WERI-Rb-1 (cell line): ENCODE data around the gene PYGB.
"Not testable (repeated sequence)": the region's sequence is repeated elsewhere in the genome, so short reads cannot be mapped to it uniquely, and the experiment has no call there.

ENCODE experiments used
- DNase-seq: peaks from one replicate; pipeline ENCODE4 v3.0.0-alpha.2; 2020
- H3K27ac ChIP-seq: fragments of 250-450 bp; sonication (Bioruptor Pico); 2 replicates; pipeline ENCODE4 v1.5.1; 2020; ENCODE audit warnings: mild to moderate bottlenecking, moderate library complexity
- H3K27me3 ChIP-seq: fragments of 250-450 bp; sonication (Bioruptor Pico); 2 replicates; pipeline ENCODE4 v1.5.1; 2021; ENCODE audit warnings: mild to moderate bottlenecking, low read depth, moderate library complexity; ENCODE audit not compliant: insufficient read depth, severe bottlenecking
- H3K36me3 ChIP-seq: fragments of 250-450 bp; sonication (Bioruptor Pico); 2 replicates; pipeline ENCODE4 v1.5.1; 2020; ENCODE audit warnings: mild to moderate bottlenecking, moderate library complexity
- H3K4me3 ChIP-seq: 2 replicates; pipeline ENCODE4 v1.5.1; 2011; ENCODE audit warnings: low read depth, mild to moderate bottlenecking, control low read depth, low read length
- H3K9me3 ChIP-seq: fragments of 250-450 bp; sonication (Bioruptor Pico); 2 replicates; pipeline ENCODE4 v1.5.1; 2021; ENCODE audit warnings: mild to moderate bottlenecking, moderate library complexity; ENCODE audit not compliant: severe bottlenecking
- TF ChIP-seq, protein P1 (sequence below): IDR thresholded peaks from 2 replicates; pipeline ENCODE4 v1.5.1; 2011; ENCODE audit warnings: low read depth, mild to moderate bottlenecking, control low read depth, inconsistent platforms, low read length

Gene PYGB

DNA sequence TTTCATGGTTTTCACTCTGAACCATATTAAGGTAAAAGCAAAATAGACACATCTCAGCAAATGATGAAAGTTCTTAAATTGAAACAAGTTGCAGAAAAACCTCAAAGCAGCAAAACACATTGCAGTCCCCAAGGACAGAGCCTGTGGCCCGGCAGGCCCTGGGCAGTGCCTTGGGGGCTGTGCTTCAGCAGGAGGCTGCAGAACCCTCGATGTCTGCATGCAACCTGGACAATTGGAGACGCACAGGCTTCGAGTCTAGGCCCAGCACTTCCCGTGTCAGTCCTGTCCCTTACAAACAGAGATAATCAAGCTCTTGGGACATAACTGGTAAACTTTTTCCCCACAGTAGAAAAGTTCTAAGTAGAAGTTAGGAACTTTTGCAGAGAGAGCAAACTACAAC, 9.2 kb downstream of the PYGB start:
- TF ChIP-seq, protein P1, sequence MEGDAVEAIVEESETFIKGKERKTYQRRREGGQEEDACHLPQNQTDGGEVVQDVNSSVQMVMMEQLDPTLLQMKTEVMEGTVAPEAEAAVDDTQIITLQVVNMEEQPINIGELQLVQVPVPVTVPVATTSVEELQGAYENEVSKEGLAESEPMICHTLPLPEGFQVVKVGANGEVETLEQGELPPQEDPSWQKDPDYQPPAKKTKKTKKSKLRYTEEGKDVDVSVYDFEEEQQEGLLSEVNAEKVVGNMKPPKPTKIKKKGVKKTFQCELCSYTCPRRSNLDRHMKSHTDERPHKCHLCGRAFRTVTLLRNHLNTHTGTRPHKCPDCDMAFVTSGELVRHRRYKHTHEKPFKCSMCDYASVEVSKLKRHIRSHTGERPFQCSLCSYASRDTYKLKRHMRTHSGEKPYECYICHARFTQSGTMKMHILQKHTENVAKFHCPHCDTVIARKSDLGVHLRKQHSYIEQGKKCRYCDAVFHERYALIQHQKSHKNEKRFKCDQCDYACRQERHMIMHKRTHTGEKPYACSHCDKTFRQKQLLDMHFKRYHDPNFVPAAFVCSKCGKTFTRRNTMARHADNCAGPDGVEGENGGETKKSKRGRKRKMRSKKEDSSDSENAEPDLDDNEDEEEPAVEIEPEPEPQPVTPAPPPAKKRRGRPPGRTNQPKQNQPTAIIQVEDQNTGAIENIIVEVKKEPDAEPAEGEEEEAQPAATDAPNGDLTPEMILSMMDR: no peak
- H3K36me3 ChIP-seq: peaks cover 75% of the 10 kb centered on the region
- H3K27me3 ChIP-seq: no peaks in the 10 kb centered on the region
- no peak overlapping the region for H3K4me3 ChIP-seq
- no peaks in the 10 kb centered on the region for H3K9me3 ChIP-seq
- H3K27ac ChIP-seq: no peak overlapping the region
- peak; percentile 1 for DNase-seq

DNA sequence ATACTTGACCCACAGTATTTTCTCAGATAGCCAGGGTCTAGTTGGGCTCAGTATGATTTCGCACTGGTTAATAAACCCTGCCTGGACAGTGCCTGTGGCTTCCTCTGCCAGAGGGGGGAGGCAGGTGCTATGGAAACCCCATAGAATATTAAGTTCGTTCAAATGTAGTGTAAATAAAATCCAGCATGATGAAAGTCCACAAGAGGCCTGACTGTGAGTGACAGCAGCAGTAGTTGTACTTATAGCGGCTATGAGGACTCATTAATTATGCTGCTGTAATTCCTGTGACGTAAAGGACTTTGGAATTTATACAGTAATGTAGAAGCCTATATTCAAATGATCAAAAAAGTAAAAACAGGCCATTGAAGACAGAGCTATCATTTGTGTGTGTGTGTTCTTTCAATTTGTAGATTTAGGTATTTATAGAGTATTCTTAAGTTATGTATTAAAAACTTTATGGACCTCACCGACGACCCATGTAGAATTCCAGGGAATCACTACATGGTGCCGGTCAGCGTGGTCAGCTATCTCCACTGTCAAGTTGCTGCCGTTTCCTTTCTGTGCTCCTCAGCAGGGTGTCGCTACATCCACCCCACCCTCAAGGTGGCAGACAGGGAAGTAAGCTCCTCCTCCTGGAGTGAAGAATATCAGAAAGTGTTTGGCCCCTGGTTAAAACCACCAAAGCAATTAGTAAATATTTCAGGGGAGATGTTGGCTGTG, 10.0 kb downstream of the PYGB start:
- no peaks in the 10 kb centered on the region for H3K27me3 ChIP-seq
- peak; percentile 3 for DNase-seq

DNA sequence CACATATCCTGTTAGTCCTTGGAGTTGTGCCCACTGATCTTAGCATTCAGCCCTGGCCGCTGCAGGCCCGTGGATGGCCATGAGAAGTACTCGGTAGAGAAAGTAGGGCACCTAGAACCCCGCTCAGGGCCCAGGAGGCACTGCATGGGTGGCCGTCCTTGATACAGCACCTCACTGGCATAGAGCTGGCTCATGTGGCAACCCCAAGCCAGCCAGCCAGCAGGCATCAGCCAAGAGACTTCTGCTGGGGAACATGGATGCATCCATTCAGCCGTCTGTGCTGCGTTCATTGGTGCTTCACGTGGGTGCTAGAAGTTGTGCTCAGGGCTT, 10.6 kb downstream of the PYGB start:
- H3K27me3 ChIP-seq: no peaks in the 10 kb centered on the region
- no peak overlapping the region for H3K4me3 ChIP-seq
- DNase-seq: peak; percentile 2
- no peak overlapping the region for H3K27ac ChIP-seq
- TF ChIP-seq, protein P1: no peak
- H3K9me3 ChIP-seq: no peaks in the 10 kb centered on the region
- H3K36me3 ChIP-seq: peaks cover 67% of the 10 kb centered on the region

More for the DNA sequence above, 10.0 kb downstream of the PYGB start:
- TF ChIP-seq, protein P1: no peak
- H3K4me3 ChIP-seq: no peak overlapping the region
- no peaks in the 10 kb centered on the region for H3K9me3 ChIP-seq
- peaks cover 70% of the 10 kb centered on the region for H3K36me3 ChIP-seq
- no peak overlapping the region for H3K27ac ChIP-seq

DNA sequence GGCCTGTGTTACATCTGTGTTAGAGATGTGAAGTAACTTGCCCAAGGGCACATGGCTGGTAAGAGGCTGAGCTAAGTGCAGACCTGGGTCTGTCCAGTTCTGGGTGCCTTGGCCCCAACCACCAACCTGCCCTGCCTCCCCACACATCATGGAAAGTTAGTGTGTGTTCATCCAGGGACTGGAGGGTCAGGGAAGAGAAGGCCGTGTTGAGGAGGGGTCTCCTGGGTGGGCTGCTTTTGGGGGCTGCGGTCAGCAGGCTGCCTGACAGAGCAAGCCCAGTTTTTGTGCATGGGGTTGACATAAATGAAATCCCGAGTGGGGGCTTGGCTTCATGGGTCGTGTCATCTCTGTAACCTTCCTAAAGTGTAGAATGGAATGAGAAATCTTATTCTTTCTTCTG, 10.9 kb downstream of the PYGB start:
- TF ChIP-seq, protein P1: no peak
- peaks cover 63% of the 10 kb centered on the region for H3K36me3 ChIP-seq

DNA sequence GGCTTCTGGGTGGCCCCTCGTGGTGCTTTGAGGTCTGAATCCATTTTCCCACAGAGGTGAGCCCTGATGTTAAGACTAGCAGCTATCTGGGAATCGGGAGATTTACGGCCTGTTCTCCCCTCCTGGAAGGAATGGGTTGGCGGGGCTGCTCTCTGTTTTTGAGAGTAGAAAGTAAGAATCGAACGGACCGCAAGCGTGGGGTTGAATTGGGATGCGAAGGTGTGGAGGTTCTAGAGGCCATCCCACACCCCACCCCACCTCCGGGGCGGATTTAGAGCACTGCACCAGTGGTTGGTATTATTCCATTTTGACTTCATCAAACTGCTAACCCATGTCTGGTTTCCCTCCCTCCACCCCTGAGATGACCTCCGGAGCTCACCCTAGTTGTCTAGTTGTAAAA, 11.5 kb downstream of the PYGB start:
- H3K36me3 ChIP-seq: peaks cover 63% of the 10 kb centered on the region
- H3K9me3 ChIP-seq: no peaks in the 10 kb centered on the region
- H3K4me3 ChIP-seq: no peak overlapping the region
- H3K27ac ChIP-seq: no peak overlapping the region
- DNase-seq: peak; percentile 3
- H3K27me3 ChIP-seq: no peaks in the 10 kb centered on the region
- TF ChIP-seq, protein P1: no peak

More for the DNA sequence above, 10.9 kb downstream of the PYGB start:
- no peak overlapping the region for H3K27ac ChIP-seq
- no peak for DNase-seq
- no peaks in the 10 kb centered on the region for H3K27me3 ChIP-seq
- H3K9me3 ChIP-seq: no peaks in the 10 kb centered on the region
- H3K4me3 ChIP-seq: no peak overlapping the region

DNA sequence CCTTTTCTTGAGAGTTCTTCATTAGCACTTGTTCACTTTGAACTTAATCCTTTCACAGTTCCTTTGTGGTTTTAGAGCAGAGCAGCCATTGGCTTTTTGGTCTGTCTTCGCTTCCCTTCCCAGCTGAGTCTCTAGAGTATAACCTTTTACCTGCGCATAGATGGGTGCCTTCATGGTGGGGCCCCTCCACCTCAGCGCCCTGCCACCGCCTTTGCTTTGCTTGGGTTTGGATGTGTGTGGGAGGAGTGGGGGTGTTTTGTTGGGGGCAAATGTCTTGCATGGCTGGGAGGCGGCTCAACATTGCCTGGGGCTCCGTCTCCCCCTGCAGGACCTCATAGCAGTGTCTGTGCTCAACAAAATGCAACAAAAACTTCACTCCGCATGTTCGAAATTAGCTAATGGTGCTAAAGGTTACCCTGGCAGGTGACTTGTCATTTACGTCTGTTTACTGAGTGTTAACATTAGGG, 11.9 kb downstream of the PYGB start:
- peak; percentile 1 for DNase-seq
- TF ChIP-seq, protein P1: 0 out of 2 replicates have a peak, but pooled peaks have one; percentile 6
- Histone ChIP-seq H3K36me3 (peaks cover 63% of the 10 kb centered on the region), H3K27me3 (no peaks in the 10 kb centered on the region), H3K27ac (no peak overlapping the region), H3K4me3 (no peak overlapping the region), H3K9me3 (no peaks in the 10 kb centered on the region)

DNA sequence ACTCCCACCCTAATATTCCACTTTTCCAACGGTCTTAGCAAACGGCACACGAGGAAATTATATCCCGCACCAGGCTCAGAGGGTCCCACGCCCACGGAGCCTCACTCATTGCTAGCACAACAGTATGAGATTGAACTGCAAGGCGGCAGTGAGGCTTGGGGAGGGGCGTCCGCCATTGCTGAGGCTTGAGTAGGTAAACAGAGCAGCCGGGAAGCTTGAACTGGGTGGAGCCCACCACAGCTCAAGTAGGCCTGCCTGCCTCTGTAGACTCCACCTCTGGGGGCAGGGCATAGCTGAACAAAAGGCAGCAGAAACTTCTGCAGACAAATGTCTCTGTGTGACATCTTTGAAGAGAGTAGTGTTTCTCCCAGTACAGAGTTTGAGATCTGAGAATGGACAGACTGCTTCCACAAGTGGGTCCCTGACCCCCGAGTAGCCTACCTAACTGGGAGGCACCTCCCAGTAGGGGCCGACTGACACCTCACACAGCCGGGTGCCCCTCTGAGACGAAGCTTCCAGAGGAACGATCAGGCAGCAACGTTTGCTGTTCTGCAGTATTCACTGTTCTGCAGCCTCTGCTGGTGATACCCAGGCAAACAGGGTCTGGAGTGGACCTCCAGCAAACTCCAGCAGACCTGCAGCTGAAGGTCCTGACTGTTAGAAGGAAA, 13.0 kb downstream of the PYGB start:
- H3K4me3 ChIP-seq, H3K27ac ChIP-seq, H3K27me3 ChIP-seq, H3K9me3 ChIP-seq: not testable (repeated sequence)
- peaks cover 67% of the 10 kb centered on the region for H3K36me3 ChIP-seq
- peak; percentile 2 for DNase-seq
